ENCODE results near the gene KRT35.
"Not testable (repeated sequence)": the region's sequence is repeated elsewhere in the genome, so short reads cannot be mapped to it uniquely, and the experiment has no call there.

Gene KRT35

GRCh38 chr17:41453066-41453465, 27.9 kb downstream of the KRT35 start:
- no peak for DNase-seq (ENCODE audit: low read depth)

GRCh38 chr17:41452281-41452680, 28.7 kb downstream of the KRT35 start:
- no peak for DNase-seq (ENCODE audit: low read depth)

GRCh38 chr17:41451154-41451728, 29.7 kb downstream of the KRT35 start:
- DNase-seq (ENCODE audit: low read depth), result no peak

- DNase-seq (ENCODE audit: low read depth), result no peak
Observed at GRCh38 chr17:41449008-41449407, 31.9 kb downstream of the KRT35 start.

GRCh38 chr17:41448506-41448905, 32.4 kb downstream of the KRT35 start:
- no peak for DNase-seq (ENCODE audit: low read depth)

GRCh38 chr17:41446806-41447205, 34.1 kb downstream of the KRT35 start:
- no peak for DNase-seq (ENCODE audit: low read depth)

- DNase-seq (ENCODE audit: low read depth), result no peak
Observed at GRCh38 chr17:41444640-41445039, 36.3 kb downstream of the KRT35 start.

- no peak for DNase-seq (ENCODE audit: low read depth)
Observed at GRCh38 chr17:41444186-41444585, 36.8 kb downstream of the KRT35 start.

GRCh38 chr17:41442739-41443138, 38.2 kb downstream of the KRT35 start:
- no peak for DNase-seq (ENCODE audit: low read depth)

- DNase-seq (ENCODE audit: low read depth), result no peak
Observed at GRCh38 chr17:41440531-41441033, 40.4 kb downstream of the KRT35 start, which contains the start of gene KRT38. Gene KRT38, minus strand, starts transcription at chr17:41440983. Its CDS starts 62 bp downstream, at chr17:41440921.

- no peak for DNase-seq (ENCODE audit: low read depth)
Observed at GRCh38 chr17:41439375-41439774, 41.6 kb downstream of the KRT35 start.

- DNase-seq (ENCODE audit: low read depth), result no peak
Observed at GRCh38 chr17:41437769-41438168, 43.2 kb downstream of the KRT35 start.

GRCh38 chr17:41437254-41437653, 43.7 kb downstream of the KRT35 start:
- no peak for DNase-seq (ENCODE audit: low read depth)

- no peak for DNase-seq (ENCODE audit: low read depth)
Observed at GRCh38 chr17:41434415-41434814, 46.5 kb downstream of the KRT35 start.

GRCh38 chr17:41434005-41434404, 46.9 kb downstream of the KRT35 start:
- no peak for DNase-seq (ENCODE audit: low read depth)

GRCh38 chr17:41433586-41433985, 47.4 kb downstream of the KRT35 start:
- DNase-seq (ENCODE audit: low read depth), result no peak

GRCh38 chr17:41430376-41430775, 50.6 kb downstream of the KRT35 start:
- not testable (repeated sequence) for DNase-seq (ENCODE audit: low read depth)

GRCh38 chr17:41429667-41430066, 51.3 kb downstream of the KRT35 start:
- DNase-seq (ENCODE audit: low read depth), result no peak

GRCh38 chr17:41428591-41429291, 52.2 kb downstream of the KRT35 start:
- DNase-seq (ENCODE audit: low read depth), result no peak
